Measurements from ENCODE around the gene PORCN.

GRCh38 chrX:48474581-48474980 is 34.2 kb upstream of the PORCN start:
- TF ChIP-seq, protein P1, sequence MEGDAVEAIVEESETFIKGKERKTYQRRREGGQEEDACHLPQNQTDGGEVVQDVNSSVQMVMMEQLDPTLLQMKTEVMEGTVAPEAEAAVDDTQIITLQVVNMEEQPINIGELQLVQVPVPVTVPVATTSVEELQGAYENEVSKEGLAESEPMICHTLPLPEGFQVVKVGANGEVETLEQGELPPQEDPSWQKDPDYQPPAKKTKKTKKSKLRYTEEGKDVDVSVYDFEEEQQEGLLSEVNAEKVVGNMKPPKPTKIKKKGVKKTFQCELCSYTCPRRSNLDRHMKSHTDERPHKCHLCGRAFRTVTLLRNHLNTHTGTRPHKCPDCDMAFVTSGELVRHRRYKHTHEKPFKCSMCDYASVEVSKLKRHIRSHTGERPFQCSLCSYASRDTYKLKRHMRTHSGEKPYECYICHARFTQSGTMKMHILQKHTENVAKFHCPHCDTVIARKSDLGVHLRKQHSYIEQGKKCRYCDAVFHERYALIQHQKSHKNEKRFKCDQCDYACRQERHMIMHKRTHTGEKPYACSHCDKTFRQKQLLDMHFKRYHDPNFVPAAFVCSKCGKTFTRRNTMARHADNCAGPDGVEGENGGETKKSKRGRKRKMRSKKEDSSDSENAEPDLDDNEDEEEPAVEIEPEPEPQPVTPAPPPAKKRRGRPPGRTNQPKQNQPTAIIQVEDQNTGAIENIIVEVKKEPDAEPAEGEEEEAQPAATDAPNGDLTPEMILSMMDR (IDR thresholded peaks at IDR 0.05): no peak
- no peak for TF ChIP-seq POLR2A (IDR thresholded peaks at IDR 0.05)
